Left lung (tissue), 10 donors: ENCODE results near the gene SIRT4. TPM values are rescaled to one million over a fixed set of nuclear protein-coding genes. Genes with fewer than 3 reads are reported as not detected.

Experiments
- ATAC-seq: fragments of 200-7000 bp; cut with Tn5 transposase; one replicate; pipeline ENCODE4 v1.9.1; 2020; ENCODE audit warnings: moderate library complexity
- DNase-seq, 4 donors: peaks; one replicate each; pipeline ENCODE4 v3.0.0-alpha.2; 2013 to 2020
- H3K27ac ChIP-seq, 2 donors: fragments of 200-600 bp; sonication (generic) in 1 of 2; one replicate each; pipeline versions ENCODE4 v1.5.0 to v1.8.0; 2020 to 2021
- H3K27me3 ChIP-seq, 2 donors: fragments of 200-600 bp; sonication (generic) in 1 of 2; one replicate each; pipeline versions ENCODE4 v1.5.0 to v1.8.0; 2020 to 2021
- H3K36me3 ChIP-seq, 2 donors: fragments of 200-600 bp; sonication (generic) in 1 of 2; one replicate each; pipeline versions ENCODE4 v1.5.0 to v1.8.0; 2020 to 2021
- H3K4me1 ChIP-seq, 2 donors: fragments of 200-600 bp; one replicate each; pipeline ENCODE4 v1.8.0; 2021
- H3K4me3 ChIP-seq, 2 donors: fragments of 200-600 bp; sonication (generic) in 1 of 2; one replicate each; pipeline versions ENCODE4 v1.5.0 to v1.8.0; 2020 to 2021; ENCODE audit warnings: mild to moderate bottlenecking in 1 of 2
- H3K9me3 ChIP-seq, 2 donors: fragments of 200-600 bp; sonication (generic) in 1 of 2; one replicate each; pipeline versions ENCODE4 v1.5.0 to v1.8.0; 2020 to 2021
- intact Hi-C, 2 donors: fragments of 100-400 bp; cut with DNase I; formaldehyde crosslinking; loops; one replicate each; pipeline versions ENCODE4 v1.11.2 to v1.14.2; 2022
- polyA plus RNA-seq, 6 donors: library from polyadenylated mRNA; unstranded; fragments of 120-200 nt; gene quantifications; one replicate each; pipeline ENCODE4 v1.2.1, GENCODE V29; 2013; ENCODE audit not compliant: insufficient read length in 6 of 6
- total RNA-seq, 2 donors: library from RNA; stranded (reverse); fragmentation: NEBNext Ultra II Directional; extraction: Animal tissue kit (Norgen Biotek cat#: 25700); gene quantifications; one replicate each; pipeline ENCODE4 v1.2.1, GENCODE V29; 2021
- TF ChIP-seq, protein P1 (sequence below), 2 donors: fragments of 200-600 bp; sonication (generic) in 1 of 2; IDR thresholded peaks; one replicate each; pipeline versions ENCODE4 v1.5.0 to v1.8.0; 2021; ENCODE audit warnings: antibody characterized with exemption in 2 of 2
- donor health status: DM: no; HTN: yes; CAD: no.
- donor health status: DM: no; HTN: no; CAD: no.

SIRT4 gene
- total and polyA plus RNA-seq, 8 donors = 1.7 to 3.8 (median 2.8) TPM

DNA sequence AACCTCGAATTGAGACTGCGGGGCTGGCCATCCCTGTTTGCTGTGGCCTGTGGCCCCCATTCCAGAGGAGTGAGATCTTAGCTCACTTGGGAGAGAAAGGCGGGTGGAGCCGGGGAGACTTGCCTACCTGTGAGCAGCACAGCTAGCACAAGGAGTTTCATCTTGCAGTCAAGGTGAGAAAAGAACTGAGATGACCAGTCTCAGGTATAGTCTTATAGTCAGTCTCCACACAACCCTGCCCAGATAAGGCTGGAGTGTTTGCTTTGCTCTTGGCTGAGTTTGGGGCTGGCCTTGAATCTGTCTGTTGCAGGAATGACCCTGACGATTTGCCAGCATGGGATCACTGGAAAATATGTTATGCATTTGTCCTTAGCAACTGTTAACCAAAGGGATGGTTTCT lies 25.5 kb downstream of the SIRT4 start, which contains the start of gene PLA2G1B:
PLA2G1B (minus strand) TSS at position 187 of the 400 bp plus-strand sequence; CDS start at position 161, 26 bp downstream.
- Histone ChIP-seq H3K4me1 (peaks cover 3 to 12% of the 10 kb centered on the region in 2 donors), H3K36me3 (no peaks in the 10 kb centered on the region), H3K27me3 (no peaks in the 10 kb centered on the region), H3K4me3 (no peak within 1 kb of the TSS), H3K9me3 (no peaks in the 10 kb centered on the region), H3K27ac (no peak within 1 kb of the TSS)
- intact Hi-C loops = no loop called here
- ATAC-seq = peak; percentile 80
- TF ChIP-seq, protein P1, sequence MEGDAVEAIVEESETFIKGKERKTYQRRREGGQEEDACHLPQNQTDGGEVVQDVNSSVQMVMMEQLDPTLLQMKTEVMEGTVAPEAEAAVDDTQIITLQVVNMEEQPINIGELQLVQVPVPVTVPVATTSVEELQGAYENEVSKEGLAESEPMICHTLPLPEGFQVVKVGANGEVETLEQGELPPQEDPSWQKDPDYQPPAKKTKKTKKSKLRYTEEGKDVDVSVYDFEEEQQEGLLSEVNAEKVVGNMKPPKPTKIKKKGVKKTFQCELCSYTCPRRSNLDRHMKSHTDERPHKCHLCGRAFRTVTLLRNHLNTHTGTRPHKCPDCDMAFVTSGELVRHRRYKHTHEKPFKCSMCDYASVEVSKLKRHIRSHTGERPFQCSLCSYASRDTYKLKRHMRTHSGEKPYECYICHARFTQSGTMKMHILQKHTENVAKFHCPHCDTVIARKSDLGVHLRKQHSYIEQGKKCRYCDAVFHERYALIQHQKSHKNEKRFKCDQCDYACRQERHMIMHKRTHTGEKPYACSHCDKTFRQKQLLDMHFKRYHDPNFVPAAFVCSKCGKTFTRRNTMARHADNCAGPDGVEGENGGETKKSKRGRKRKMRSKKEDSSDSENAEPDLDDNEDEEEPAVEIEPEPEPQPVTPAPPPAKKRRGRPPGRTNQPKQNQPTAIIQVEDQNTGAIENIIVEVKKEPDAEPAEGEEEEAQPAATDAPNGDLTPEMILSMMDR (IDR thresholded peaks at IDR 0.05) = no peak
- DNase-seq = peak in 1 of 4 donors; percentile 48

DNA sequence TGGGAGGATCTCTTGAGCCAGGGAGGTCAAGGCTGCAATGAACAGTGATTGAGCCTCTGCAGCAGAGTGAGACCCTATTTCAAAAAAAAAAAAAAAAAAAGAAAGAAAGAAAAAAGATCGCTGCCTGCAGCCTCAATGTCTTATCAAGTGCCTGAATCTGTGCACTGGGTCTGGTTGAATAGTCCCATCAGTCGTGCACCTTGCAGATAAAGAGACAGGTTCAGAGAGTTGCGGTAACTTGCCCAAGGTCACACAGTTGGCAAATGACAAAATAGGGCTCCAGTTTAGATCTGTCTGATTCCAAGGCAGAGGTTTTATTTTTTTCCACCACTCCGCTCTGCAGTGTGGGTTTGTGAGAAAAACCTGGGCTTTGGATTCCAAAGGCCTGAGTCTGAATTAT lies 26.1 kb downstream of the SIRT4 start:
- H3K27me3 ChIP-seq = no peaks in the 10 kb centered on the region
- H3K4me3 ChIP-seq = no peak overlapping the region
- no peak for DNase-seq
- ATAC-seq = no peak
- H3K4me1 ChIP-seq = peaks cover 3 to 12% of the 10 kb centered on the region in 2 donors
- no peak overlapping the region for H3K27ac ChIP-seq
- no peaks in the 10 kb centered on the region for H3K36me3 ChIP-seq
- intact Hi-C loops = no loop called here
- H3K9me3 ChIP-seq = no peaks in the 10 kb centered on the region
- TF ChIP-seq, protein P1 (IDR thresholded peaks at IDR 0.05) = no peak

DNA sequence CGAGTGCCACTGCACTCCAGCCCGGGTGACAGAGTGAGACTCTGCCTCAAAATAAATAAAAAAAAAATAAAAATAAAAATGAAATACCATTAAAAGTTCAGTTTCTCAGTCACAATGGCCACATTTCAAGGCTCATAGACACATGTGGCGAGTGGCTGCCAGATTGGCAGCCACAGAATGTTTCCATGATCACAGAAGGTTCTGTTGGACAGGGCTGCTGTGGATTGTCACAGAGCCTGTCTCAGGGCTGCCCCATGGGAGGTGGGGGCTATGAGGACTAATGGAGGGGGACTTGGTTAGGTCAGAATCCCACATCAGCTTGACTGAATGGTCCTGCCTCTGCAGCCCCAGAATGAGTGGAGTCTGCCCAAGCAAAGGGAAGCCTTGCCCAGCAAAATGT lies 29.3 kb downstream of the SIRT4 start:
- Histone ChIP-seq H3K9me3 (peaks cover 0 to 4% of the 10 kb centered on the region in 2 donors), H3K36me3 (no peaks in the 10 kb centered on the region), H3K27ac (no peak overlapping the region), H3K4me1 (no peaks in the 10 kb centered on the region), H3K27me3 (no peaks in the 10 kb centered on the region), H3K4me3 (no peak overlapping the region)
- TF ChIP-seq, protein P1 (IDR thresholded peaks at IDR 0.05) = no peak
- intact Hi-C loops = no loop called here
- ATAC-seq (no peak), DNase-seq (no peak)

DNA sequence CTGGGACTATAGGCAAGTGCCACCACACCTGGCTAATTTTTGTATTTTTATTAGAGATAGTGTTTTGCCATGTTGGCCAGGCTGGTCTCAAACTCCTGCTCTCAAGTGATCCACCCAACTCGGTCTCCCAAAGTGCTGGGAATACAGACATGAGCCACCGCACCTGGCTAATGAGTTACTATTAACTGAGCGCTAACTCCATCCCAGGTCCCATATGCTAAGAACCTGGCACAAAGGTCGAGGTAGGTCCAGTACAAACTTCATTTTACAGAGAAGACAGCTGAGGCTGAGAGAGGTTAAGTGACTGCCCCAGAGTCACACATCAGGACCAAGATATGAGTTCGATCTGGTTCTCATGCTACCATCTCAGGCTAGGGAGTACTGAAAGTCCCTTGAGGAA lies 29.9 kb downstream of the SIRT4 start:
- Histone ChIP-seq H3K9me3 (peaks cover 0 to 10% of the 10 kb centered on the region in 2 donors), H3K27me3 (no peaks in the 10 kb centered on the region), H3K4me3 (no peak overlapping the region), H3K4me1 (no peaks in the 10 kb centered on the region), H3K36me3 (no peaks in the 10 kb centered on the region), H3K27ac (no peak overlapping the region)
- TF ChIP-seq, protein P1 (IDR thresholded peaks at IDR 0.05) = no peak
- DNase-seq (no peak), ATAC-seq (no peak)
- intact Hi-C loops = no loop called here

DNA sequence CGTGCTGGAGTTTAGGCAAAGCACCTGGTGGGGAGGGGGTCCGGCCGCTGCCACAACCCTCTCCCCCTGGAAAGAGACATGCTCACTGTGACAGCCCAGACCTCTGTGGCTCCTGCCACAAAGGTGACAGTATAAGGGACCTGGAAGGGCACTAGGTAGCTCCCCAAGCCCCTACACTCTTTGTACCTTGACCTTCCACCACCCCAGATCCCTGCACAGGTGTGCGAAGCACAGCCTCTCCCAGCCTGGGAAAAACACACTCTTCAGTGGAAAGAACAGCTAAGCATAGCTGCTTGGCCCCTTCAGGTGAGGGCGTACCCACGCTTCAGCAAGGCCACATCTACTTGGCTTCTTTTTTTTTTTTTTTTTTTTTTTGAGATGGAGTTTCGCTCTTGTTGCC lies 30.4 kb downstream of the SIRT4 start:
- DNase-seq = no peak
- Histone ChIP-seq H3K27me3 (no peaks in the 10 kb centered on the region), H3K4me1 (no peaks in the 10 kb centered on the region), H3K36me3 (no peaks in the 10 kb centered on the region), H3K27ac (no peak overlapping the region), H3K9me3 (peaks cover 0 to 15% of the 10 kb centered on the region in 2 donors), H3K4me3 (no peak overlapping the region)
- intact Hi-C loops = no loop called here
- TF ChIP-seq, protein P1 (IDR thresholded peaks at IDR 0.05) = no peak
- ATAC-seq = no peak
